ENCODE results near the gene SUGP1.

DNA sequence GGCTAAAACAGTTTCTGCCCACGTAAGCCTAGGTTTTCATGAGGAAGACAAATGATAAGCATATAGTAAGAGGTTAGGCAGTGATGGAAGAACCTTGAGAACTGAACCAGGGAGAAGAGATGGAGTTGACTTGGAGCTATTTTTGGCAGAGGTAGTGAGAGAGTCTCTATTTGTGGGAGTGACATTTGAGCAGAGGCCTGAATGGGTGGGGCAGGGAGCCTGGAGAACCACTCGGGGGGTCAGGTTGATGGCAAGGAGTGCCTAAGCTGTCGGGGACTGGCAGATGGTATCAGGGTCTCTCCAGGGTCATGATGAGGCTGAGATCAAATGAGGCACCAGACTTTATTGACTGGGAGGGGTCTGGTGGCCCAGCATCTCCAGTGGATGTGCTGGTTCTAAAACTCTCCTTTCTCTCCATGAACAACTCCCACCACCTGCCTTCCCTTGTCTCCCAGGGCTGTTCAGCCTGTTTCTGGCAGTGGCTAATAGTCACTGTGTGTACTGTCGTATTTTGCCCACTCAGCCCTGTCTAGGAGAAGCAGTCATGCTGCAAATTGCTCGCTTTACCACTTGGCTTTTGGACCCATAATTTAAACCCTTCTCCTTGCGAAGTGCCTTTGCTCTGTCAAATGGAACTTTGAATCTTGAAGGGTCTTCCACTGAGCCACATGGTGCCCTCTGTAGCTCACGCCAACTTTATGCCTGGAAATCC lies 3.9 kb upstream of the SUGP1 start:
- TF ChIP-seq EZH2 (conservative IDR thresholded peaks at IDR 0.05; ENCODE audit: low read depth, low read length) (no peak), STAG1 (CRISPR knock-in tag; IDR thresholded peaks at IDR 0.05) (no peak), NBN (conservative IDR thresholded peaks at IDR 0.05) (no peak), CREB1 (IDR thresholded peaks at IDR 0.05) (no peak), CREB1 (CRISPR knock-in tag; IDR thresholded peaks at IDR 0.05) (no peak), ETV5 (CRISPR knock-in tag; IDR thresholded peaks at IDR 0.05; ENCODE audit: borderline replicate concordance) (no peak), BHLHE40 (IDR thresholded peaks at IDR 0.05; ENCODE audit: low read length) (no peak)
- TF ChIP-seq, protein P1, sequence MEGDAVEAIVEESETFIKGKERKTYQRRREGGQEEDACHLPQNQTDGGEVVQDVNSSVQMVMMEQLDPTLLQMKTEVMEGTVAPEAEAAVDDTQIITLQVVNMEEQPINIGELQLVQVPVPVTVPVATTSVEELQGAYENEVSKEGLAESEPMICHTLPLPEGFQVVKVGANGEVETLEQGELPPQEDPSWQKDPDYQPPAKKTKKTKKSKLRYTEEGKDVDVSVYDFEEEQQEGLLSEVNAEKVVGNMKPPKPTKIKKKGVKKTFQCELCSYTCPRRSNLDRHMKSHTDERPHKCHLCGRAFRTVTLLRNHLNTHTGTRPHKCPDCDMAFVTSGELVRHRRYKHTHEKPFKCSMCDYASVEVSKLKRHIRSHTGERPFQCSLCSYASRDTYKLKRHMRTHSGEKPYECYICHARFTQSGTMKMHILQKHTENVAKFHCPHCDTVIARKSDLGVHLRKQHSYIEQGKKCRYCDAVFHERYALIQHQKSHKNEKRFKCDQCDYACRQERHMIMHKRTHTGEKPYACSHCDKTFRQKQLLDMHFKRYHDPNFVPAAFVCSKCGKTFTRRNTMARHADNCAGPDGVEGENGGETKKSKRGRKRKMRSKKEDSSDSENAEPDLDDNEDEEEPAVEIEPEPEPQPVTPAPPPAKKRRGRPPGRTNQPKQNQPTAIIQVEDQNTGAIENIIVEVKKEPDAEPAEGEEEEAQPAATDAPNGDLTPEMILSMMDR (CRISPR knock-in tag; IDR thresholded peaks at IDR 0.05): no peak
